HG02970 (cell line): ENCODE data around the gene ANAPC1.
"Not testable (repeated sequence)": the region's sequence is repeated elsewhere in the genome, so short reads cannot be mapped to it uniquely, and the experiment has no call there.

Source experiments
- ATAC-seq: cut with Tn5 transposase; IDR thresholded peaks from one replicate; pipeline ENCODE4 v1.9.1; 2021; ENCODE audit warnings: mild to moderate bottlenecking, moderate library complexity, moderate number of reproducible peaks; ENCODE audit not compliant: unreplicated experiment, low FRiP score

ANAPC1 gene

GRCh38 chr2:111812970-111813622 is 70.9 kb downstream of the ANAPC1 start:
- ATAC-seq = not testable (repeated sequence)

DNA sequence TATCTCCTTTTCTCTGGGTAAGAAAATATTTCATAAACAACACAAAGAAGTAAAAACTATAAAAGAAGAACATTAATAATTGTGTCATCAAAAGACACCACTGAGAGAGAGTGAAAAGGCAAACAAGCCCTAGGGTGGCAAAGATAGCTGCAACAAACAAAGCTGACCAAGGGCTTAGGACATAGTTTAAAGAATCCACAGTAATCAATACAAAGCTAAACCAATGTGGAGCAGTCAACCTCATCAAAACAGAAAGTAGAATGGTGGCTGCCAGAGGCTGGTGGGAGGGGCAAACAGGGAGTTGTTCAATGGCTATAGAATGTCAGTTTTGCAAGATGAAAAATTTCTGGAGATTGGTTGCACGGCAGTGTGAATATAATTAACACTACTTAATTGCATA is 93.4 kb downstream of the ANAPC1 start:
- ATAC-seq = not testable (repeated sequence)

- ATAC-seq = not testable (repeated sequence)
These were observed 99.9 kb downstream of the ANAPC1 start for GRCh38 chr2:111784081-111784480.

- ATAC-seq = not testable (repeated sequence)
These were observed 101.8 kb downstream of the ANAPC1 start for GRCh38 chr2:111782195-111782594.

DNA sequence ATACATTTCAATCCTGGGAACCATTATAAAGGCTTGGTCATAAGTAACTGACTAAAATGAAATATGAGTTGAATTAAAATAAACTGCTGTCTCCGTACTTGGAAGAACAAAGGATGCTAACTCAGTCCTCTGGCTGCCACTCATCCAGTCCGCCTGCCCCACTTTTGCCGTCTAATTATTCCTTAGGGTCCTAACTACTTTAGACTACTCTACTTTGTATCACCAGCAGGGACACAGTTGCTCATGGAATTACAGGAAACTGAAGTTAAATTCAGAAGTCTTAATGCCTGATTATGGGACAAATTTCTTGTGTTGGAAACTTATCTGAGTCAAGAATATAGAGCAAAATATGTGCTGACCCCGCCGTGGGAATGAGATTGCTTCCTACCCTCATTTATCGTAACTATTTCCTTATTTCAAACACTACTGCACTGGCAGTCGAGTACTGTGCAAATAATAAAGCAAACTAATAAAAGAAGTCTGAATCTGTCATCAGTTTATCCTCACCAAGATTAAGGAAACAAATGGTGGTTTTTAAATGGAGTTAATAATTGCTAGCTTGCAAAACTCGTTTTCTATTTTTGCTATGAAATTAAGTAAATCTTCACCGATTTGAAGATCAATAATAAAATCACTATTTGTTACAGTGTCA is 102.4 kb downstream of the ANAPC1 start:
- ATAC-seq = not testable (repeated sequence)

DNA sequence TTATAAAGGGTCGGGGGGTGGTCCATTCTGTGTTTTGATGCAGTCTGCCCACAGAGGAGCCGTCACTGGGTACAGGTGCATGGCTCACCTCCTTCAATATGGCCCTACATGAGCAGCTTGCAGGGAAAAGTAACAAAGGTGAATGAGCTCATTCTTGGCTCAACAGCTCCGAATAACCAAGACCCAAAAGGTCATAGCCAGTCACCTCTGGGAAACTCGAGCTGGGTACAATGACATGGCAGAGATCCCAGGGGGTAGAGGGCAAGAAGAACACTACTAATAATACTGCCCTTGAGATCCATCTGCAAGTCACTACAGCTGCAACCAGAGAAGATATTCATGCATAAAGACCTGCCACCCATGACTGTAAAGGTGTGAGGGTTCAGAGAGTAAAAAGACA is 106.8 kb downstream of the ANAPC1 start:
- not testable (repeated sequence) for ATAC-seq

DNA sequence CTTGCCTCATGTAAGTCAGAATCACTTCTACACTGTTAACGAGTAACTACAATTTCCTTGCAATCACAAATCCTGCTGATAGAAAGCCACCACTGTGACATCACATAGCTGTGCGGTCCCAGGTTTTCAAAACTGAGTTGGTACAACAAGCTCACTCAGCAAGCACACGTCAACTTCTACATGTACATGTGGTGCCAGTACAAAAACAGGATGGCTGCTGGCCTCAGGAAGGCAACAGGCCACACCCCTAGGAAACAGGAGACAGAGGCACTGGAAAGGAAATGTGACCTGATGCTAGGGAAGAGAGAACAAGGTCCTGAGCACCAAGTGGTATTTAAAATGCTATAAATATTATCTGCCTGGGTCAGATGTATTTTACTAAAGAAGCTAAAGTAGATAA is 107.7 kb downstream of the ANAPC1 start:
- ATAC-seq = not testable (repeated sequence)

DNA sequence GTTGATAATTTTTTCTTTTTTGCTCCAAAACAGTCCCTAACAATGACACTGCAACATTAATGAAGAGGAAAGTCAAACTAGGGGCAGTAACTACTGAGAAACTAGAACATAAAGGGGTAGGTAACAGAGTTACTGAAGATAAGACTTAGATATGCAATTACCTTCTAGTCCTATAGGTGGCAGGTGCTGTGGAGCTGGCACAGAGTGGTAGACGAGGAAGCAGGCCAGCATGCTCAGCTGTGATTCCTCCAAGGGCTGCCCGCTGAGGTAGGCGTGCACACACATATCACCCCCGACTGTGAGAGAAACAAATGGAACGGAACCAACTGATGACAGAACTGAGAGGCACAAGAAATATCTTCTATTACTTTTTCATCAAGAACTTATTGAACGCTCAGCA is 111.8 kb downstream of the ANAPC1 start:
- ATAC-seq = not testable (repeated sequence)

GRCh38 chr2:111770916-111771658 is 112.9 kb downstream of the ANAPC1 start:
- not testable (repeated sequence) for ATAC-seq

DNA sequence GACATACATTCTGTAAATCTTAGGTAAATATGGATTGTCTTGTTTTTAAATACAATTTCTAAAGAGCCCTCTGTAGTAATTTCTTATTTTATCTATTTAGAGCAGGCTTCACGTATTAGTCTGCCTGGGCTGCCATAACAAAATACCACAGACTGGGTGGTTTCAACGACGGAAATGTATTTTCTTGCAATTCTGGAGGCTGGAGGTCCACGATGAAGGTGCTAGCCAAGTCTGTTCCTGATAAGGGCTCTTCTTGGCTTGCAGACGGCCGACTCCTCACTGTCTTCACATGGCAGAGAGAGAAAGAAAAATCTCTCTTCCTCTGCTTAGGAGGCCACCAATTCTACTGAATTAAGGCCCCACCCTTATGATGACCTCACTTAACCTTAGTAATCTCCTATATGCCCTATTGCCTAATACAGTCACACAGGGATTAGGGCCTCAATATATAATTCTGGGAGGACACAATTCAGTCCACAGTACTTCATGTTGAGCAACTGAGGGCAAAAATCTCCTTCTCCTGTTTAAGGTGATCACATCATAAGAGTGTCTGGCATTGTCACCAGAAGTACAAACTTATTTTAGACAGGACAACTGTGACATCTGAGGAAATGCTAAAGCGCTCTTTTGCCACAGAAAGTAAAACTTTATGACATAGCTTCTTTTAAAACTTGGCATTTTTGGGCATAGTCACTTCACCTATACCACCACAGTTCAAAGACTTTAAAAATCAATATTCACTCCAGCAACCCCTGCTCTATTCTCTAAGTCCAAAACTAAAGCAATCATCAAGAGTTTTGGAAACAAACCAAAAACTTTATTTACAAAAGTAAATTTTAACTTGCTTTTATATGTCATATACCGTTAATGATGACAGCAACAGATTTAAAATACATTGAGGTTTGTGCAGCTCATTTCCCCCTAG is 115.5 kb downstream of the ANAPC1 start:
- ATAC-seq = not testable (repeated sequence)

DNA sequence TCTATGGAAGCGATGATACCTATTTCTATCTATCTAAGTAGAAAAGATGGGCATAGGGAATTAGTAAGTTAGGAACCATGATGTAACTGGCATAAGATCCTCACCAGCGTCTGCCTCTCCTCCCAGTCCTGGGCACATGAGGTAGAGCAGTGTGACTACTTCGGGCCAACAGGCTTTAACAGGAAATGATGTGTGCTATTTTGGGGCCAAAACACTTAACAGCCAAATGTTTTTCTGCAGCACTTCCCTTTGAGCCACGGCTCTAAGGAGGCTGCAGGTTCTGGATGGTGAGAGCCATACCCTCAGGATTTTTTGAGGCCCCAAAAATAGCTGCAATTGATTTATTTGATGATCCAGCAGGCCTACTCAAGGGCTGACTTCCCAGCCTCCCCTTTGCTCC is 116.9 kb downstream of the ANAPC1 start:
- ATAC-seq = not testable (repeated sequence)

DNA sequence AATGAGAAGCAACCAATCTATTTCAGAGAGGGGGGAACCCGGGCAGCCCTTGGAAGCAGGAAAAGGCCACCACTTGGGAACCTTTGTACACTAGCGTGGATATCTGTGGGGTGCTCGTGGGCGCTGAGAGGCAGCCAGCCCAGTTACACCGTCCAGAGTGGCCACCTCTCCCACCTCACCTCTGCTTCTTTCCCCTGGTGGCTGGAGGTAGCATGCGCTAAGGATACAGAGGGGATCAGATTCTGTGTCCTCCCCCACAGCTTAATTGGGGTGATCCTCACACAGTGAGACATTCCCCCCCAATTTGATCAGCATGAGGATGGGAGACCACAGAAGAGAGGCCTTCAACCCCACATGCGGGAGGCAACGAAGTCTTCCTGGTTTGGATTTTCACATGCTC is 117.7 kb downstream of the ANAPC1 start:
- not testable (repeated sequence) for ATAC-seq

DNA sequence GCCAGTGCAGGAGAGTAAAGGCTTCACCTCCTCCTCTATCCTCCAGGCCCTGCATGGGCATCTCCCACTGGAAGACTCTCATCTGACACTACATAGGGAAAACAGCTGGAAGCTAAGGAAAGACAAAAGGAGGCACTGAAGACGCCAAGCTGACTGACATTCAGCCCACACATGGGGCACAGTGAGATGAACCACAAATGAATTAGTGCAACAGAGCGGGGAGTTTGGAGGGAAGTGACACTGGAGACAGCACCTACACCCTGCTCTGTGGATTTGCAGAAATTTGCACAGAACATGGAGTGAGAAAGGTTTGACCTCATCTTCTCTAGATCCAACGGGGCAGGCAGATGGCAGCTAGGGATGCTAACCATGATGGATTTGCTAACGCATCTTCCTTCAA is 119.8 kb downstream of the ANAPC1 start:
- ATAC-seq = not testable (repeated sequence)

DNA sequence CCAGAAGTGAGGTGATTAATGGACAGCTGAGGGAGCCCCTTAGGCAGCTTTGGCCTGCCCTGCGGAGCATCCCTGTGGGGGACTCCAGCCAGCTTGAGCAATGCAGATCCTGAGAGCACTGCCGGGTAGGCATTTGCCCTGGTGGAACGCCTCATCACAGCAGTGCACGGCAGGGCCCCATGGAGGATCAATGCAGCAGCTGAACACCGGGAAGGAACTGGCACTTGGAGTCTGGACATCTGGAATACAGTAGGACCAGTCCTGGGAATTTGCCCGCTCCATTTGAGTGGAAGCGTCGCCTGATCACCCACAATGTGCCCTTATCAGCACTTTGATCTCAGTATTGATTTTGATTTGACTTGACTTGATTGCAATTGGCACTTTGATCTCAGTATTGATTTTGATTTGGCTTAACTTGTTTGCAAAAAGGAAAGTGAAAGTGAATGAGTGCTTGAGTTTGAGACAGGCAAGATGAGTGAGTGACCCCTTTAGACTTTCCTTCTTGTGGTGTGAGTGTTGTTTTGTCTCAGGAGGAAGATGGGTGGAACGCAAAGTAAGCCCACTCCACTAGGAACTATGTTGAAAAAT is 123.2 kb downstream of the ANAPC1 start:
- ATAC-seq = not testable (repeated sequence)

GRCh38 chr2:111752533-111752932 is 131.5 kb downstream of the ANAPC1 start:
- ATAC-seq = not testable (repeated sequence)

- ATAC-seq = not testable (repeated sequence)
These were observed 133.4 kb downstream of the ANAPC1 start for GRCh38 chr2:111750641-111751040.

DNA sequence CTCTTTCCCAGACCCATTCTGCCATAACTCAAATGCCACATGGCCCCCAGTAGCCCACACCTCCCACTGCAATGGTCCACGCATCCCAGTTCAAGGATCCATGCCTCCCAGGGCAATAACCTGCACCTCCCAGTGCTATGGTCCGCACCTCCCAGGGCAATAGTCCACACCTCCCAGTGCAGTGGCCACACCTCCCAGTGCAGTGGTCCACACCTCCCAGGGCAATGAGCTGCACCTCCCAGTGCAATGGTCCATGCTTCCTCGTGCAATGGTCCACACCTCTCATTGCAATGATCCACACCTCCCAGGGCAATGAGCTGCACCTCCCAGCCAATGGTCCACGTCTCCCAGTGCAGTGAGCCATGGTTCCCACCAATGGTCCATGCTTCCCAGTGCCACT is 135.6 kb downstream of the ANAPC1 start:
- not testable (repeated sequence) for ATAC-seq

- ATAC-seq = not testable (repeated sequence)
These were observed 136.4 kb downstream of the ANAPC1 start for GRCh38 chr2:111747410-111748115.

- not testable (repeated sequence) for ATAC-seq
These were observed 139.2 kb downstream of the ANAPC1 start for GRCh38 chr2:111744751-111745150.
